ENCODE data around the gene DNASE1L3.

Gene DNASE1L3

GRCh38 chr3:58183891-58184290 lies 26.9 kb downstream of the DNASE1L3 start:
- H3K9me3 Mint-ChIP-seq: no peaks in the 10 kb centered on the region
- no peak for DNase-seq (ENCODE audit: low spot score)
- H3K4me1 Mint-ChIP-seq (ENCODE audit: low read depth): peaks cover 6% of the 10 kb centered on the region
- no peaks in the 10 kb centered on the region for H3K36me3 Mint-ChIP-seq (ENCODE audit: low read depth)
- peaks cover 8% of the 10 kb centered on the region for H3K27me3 Mint-ChIP-seq (ENCODE audit: low read depth)
- H3K4me3 Mint-ChIP-seq: no peak overlapping the region
- H3K27ac Mint-ChIP-seq: no peak overlapping the region

DNA sequence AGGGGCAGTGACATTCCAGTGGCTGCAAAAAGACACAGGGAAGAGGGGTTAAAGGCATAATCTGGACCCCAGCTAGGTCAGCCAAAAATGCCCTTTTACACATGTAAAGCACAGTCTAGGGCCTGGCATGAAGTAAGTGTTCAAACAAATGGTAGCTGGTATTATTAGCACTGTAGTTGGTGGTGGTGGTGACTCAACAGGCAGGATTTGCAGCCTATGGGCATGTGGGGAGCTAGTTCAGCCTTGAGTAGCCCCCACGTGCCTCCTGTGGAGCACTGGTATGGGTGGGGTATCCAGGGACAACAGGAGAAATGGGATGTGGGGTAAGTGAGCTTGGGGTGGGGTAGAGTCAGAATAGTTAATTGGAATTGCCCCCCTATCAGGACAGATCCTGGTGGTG lies 27.6 kb downstream of the DNASE1L3 start:
- no peak for DNase-seq (ENCODE audit: low spot score)
- H3K9me3 Mint-ChIP-seq: no peaks in the 10 kb centered on the region
- peaks cover 12% of the 10 kb centered on the region for H3K4me1 Mint-ChIP-seq (ENCODE audit: low read depth)
- H3K36me3 Mint-ChIP-seq (ENCODE audit: low read depth): no peaks in the 10 kb centered on the region
- H3K4me3 Mint-ChIP-seq: no peak overlapping the region
- no peak overlapping the region for H3K27ac Mint-ChIP-seq
- H3K27me3 Mint-ChIP-seq (ENCODE audit: low read depth): peaks cover 8% of the 10 kb centered on the region

GRCh38 chr3:58180940-58181587 lies 29.7 kb downstream of the DNASE1L3 start:
- Mint-ChIP-seq H3K27ac (peak overlapping the region; percentile 17), H3K27me3 (ENCODE audit: low read depth) (peaks cover 8% of the 10 kb centered on the region), H3K4me1 (ENCODE audit: low read depth) (peaks cover 13% of the 10 kb centered on the region), H3K4me3 (no peak overlapping the region), H3K36me3 (ENCODE audit: low read depth) (no peaks in the 10 kb centered on the region), H3K9me3 (no peaks in the 10 kb centered on the region)
- no peak for DNase-seq (ENCODE audit: low spot score)

DNA sequence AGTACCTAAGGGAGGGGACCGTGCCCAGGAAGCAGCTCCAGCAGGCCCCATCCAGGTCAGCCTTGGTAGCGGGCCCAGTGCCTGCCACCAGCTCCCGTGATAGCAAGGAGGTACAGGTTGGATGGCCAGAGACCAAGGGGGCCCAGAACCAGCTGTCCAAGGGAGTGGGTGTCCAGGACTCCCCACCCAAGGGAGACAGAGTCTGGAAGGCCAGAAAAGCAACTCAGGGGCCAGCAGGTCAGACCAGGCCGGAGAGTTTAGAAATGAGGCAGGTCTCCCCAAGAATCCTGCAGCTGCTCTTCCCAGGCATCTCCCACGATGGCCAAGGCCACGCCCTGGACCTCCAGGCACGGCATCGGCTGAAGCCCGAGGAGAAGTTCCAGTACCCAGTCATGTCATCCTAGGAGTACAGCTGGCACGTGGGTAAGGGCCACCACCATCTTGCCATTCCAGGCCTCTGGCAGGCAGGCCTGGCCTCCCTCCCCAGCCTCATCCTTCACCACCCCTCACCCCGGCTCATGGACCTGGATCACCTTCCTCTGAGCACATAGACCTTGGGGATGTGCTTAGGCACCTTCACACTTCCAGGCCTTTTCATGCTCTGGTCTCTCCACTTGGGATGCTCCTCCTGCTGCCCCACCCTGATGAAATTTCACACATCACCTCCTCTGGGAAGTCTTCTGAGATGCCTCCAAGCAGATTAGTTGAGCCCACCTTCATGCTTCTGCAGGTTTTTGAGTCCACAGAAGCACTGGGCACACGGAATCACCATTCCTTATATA lies 30.5 kb downstream of the DNASE1L3 start:
- Mint-ChIP-seq H3K27me3 (ENCODE audit: low read depth) (peaks cover 13% of the 10 kb centered on the region), H3K4me1 (ENCODE audit: low read depth) (peaks cover 17% of the 10 kb centered on the region), H3K9me3 (no peaks in the 10 kb centered on the region), H3K27ac (no peak overlapping the region), H3K4me3 (no peak overlapping the region), H3K36me3 (ENCODE audit: low read depth) (no peaks in the 10 kb centered on the region)
- no peak for DNase-seq (ENCODE audit: low spot score)

- Mint-ChIP-seq H3K27ac (no peak overlapping the region), H3K4me3 (no peak overlapping the region), H3K27me3 (ENCODE audit: low read depth) (peaks cover 13% of the 10 kb centered on the region), H3K9me3 (no peaks in the 10 kb centered on the region), H3K36me3 (ENCODE audit: low read depth) (no peaks in the 10 kb centered on the region), H3K4me1 (ENCODE audit: low read depth) (peaks cover 16% of the 10 kb centered on the region)
- DNase-seq (ENCODE audit: low spot score): no peak
Measured at GRCh38 chr3:58179235-58180098, 31.3 kb downstream of the DNASE1L3 start.

DNA sequence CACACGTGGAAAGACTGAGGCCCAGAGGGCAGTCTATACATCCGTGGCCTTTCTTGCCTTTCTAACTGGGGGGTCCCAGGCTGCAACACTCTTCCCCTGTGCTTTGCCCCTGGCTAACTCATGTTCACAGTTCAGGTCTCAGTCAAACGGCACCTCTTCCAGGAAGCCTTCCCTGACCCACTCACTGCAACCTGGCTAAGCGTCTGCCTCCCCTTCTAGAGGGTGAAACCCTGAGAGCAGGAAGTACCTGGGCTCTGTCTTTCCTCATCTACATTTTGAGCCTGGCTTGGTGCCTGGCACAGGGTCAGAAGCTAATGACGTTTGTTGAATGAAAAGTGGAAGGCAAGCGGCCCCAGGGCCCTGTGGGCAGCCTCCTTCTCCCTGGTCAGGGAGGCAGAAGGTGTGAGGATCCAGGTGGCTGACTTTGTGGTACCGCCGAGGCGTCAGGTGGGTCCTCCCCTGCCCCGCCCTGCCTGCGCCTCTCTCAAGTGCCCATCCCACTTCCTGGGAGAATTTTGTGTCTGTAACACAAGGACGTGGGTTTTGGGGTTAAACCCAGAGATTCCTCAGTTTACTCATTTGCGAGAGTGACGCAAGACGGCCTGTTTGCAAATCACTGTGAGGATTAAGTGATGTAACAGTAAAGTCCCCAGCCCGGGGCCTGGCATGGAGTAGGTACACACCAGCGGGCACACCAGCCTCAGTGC lies 32.1 kb downstream of the DNASE1L3 start:
- peak overlapping the region; percentile 57 for H3K27ac Mint-ChIP-seq
- peaks cover 15% of the 10 kb centered on the region for H3K4me1 Mint-ChIP-seq (ENCODE audit: low read depth)
- no peaks in the 10 kb centered on the region for H3K36me3 Mint-ChIP-seq (ENCODE audit: low read depth)
- H3K4me3 Mint-ChIP-seq: peak overlapping the region; percentile 79
- peaks cover 13% of the 10 kb centered on the region for H3K27me3 Mint-ChIP-seq (ENCODE audit: low read depth)
- peak; percentile 8 for DNase-seq (ENCODE audit: low spot score)
- H3K9me3 Mint-ChIP-seq: no peaks in the 10 kb centered on the region

DNA sequence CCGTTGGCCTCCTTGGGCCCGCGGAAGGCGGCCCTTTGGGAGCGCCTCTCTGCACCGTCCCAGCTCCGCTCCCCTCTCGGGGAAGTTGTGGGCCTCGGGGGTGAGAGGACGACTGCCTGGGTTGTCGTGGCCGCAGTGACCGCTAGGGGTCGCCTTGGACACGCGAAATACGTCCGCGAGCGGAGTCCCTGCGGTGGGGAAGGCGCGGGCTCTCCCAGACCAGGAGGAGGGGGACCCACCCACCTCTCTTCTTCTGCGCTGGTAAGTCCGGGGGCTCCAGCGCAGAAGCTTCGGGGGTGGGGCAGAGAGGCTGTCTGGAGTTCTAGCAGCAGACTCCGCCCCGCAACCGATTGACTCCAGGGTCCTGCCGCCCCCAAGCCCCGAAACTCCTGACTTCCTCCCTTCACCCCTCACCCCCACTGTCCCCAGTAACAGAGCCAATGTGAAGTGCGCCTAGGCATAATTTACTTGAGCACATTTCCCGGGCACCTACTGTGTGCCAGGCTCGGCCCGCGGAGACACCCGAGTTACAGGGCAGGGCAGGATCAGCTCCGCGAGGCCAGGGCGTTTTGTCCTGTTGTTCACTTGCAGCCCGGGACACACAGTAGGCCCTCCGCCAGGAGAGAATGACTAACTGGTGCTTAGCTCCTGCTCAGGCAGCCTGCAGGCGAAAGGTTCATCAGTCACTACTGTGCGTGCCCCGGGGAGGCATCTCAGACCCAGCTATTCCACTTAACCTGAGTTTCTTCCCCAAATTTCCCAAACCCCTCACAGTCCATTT lies 32.8 kb downstream of the DNASE1L3 start:
- Mint-ChIP-seq H3K36me3 (ENCODE audit: low read depth) (no peaks in the 10 kb centered on the region), H3K27me3 (ENCODE audit: low read depth) (peaks cover 13% of the 10 kb centered on the region), H3K27ac (no peak overlapping the region), H3K4me3 (peak overlapping the region; percentile 79), H3K4me1 (ENCODE audit: low read depth) (peaks cover 15% of the 10 kb centered on the region), H3K9me3 (no peaks in the 10 kb centered on the region)
- DNase-seq (ENCODE audit: low spot score): peak; percentile 82

DNA sequence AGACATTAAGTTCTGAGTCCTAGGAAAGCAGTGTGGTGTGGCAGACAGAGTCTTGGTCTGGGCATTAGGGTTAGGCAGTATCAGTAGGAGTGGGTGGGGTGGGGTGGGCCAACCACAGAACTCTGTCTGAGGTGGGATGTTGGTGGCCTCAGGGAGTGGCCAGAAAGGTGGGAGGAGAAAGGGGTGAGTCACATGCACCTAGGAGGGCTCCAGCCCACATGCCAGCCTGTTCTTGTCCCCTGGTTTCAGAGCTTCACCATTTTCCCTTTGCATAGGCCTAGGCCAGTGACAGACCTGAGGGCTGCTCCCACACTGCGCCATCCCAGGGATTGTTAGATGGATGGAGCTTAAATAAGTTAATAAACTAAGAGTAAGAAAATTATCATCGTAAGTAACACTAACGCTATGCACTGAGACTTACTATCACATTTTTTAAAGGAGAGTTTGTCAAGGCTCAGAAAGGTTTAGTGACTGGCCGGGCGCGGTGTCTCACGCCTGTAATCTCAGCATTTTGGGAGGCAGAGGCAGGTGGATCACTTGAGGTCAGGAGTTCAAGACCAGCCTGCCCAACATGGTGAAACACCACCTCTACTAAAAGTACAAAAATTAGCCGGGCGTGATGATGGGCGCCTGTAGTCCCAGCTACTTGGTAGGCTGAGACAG lies 33.8 kb downstream of the DNASE1L3 start:
- no peak for DNase-seq (ENCODE audit: low spot score)
- H3K36me3 Mint-ChIP-seq (ENCODE audit: low read depth): no peaks in the 10 kb centered on the region
- no peaks in the 10 kb centered on the region for H3K9me3 Mint-ChIP-seq
- peak overlapping the region; percentile 79 for H3K4me3 Mint-ChIP-seq
- no peak overlapping the region for H3K27ac Mint-ChIP-seq
- peaks cover 15% of the 10 kb centered on the region for H3K4me1 Mint-ChIP-seq (ENCODE audit: low read depth)
- H3K27me3 Mint-ChIP-seq (ENCODE audit: low read depth): peaks cover 13% of the 10 kb centered on the region

- Mint-ChIP-seq H3K27me3 (ENCODE audit: low read depth) (peaks cover 5% of the 10 kb centered on the region), H3K9me3 (no peaks in the 10 kb centered on the region), H3K27ac (no peak overlapping the region), H3K4me1 (ENCODE audit: low read depth) (peaks cover 15% of the 10 kb centered on the region), H3K4me3 (no peak overlapping the region), H3K36me3 (ENCODE audit: low read depth) (no peaks in the 10 kb centered on the region)
- no peak for DNase-seq (ENCODE audit: low spot score)
Measured at GRCh38 chr3:58176185-58176530, 34.6 kb downstream of the DNASE1L3 start.

DNA sequence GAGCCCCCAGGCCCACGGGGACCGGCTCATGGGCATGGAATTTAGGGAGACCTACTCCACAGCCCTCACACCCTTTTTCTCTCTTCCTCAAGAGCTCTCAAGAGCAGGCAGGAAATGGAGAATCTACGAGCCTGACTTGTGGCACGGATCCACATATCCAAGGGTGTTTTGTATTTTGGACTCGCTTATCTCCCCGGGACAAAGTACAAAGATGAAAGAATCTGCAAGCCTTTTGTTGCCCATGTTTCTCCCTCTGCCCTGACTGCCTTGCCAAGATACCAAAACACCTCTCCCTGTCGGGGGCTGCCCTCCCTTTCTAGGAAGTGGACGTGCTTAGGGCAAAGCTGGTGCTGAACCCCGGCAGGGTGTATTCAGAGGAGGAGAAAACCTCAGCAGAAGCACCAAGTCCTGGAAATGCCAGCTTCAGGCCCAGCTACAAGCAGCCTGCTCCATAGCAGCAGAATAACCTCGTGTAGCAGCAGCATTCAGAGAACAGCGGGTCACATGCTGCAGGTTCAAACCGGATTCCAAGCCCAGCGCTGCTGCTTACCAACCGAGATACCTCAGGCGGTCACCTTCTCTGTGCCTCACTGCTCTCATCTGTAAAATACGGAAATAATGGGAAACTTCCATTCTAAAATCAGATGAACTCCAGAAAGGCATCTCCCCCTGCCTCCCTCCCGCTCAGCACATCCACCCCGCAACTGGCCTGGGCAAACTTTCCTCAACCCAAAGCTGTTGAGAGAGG lies 35.2 kb downstream of the DNASE1L3 start:
- no peaks in the 10 kb centered on the region for H3K9me3 Mint-ChIP-seq
- peaks cover 5% of the 10 kb centered on the region for H3K27me3 Mint-ChIP-seq (ENCODE audit: low read depth)
- peaks cover 15% of the 10 kb centered on the region for H3K4me1 Mint-ChIP-seq (ENCODE audit: low read depth)
- H3K36me3 Mint-ChIP-seq (ENCODE audit: low read depth): no peaks in the 10 kb centered on the region
- H3K27ac Mint-ChIP-seq: no peak overlapping the region
- DNase-seq (ENCODE audit: low spot score): no peak
- no peak overlapping the region for H3K4me3 Mint-ChIP-seq

DNA sequence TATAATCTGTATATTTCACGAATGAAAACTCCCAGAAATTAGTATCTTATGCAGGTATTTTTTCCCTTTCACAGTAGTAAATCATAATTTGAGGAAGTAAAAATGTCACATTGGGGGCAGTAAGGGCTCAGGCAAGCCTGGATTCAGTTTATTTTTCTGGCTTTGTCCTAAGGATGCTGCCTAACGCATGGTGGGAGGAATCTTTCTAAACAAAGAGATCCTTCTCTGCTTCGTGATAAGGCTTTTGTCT lies 35.7 kb downstream of the DNASE1L3 start:
- Mint-ChIP-seq H3K36me3 (ENCODE audit: low read depth) (no peaks in the 10 kb centered on the region), H3K9me3 (no peaks in the 10 kb centered on the region), H3K4me1 (ENCODE audit: low read depth) (peaks cover 15% of the 10 kb centered on the region), H3K27me3 (ENCODE audit: low read depth) (peaks cover 5% of the 10 kb centered on the region), H3K4me3 (no peak overlapping the region), H3K27ac (no peak overlapping the region)
- DNase-seq (ENCODE audit: low spot score): no peak

GRCh38 chr3:58173669-58174398 lies 36.9 kb downstream of the DNASE1L3 start:
- Mint-ChIP-seq H3K4me1 (ENCODE audit: low read depth) (peaks cover 14% of the 10 kb centered on the region), H3K4me3 (no peak overlapping the region), H3K27ac (no peak overlapping the region), H3K9me3 (no peaks in the 10 kb centered on the region), H3K27me3 (ENCODE audit: low read depth) (peaks cover 5% of the 10 kb centered on the region), H3K36me3 (ENCODE audit: low read depth) (peaks cover 4% of the 10 kb centered on the region)
- DNase-seq (ENCODE audit: low spot score): peak; percentile 28
